GM15510 (cell line): ENCODE results near the gene SOX9.

Source experiments
- POLR2A ChIP-seq: IDR thresholded peaks from 3 replicates; pipeline ENCODE4 v1.6.1; 2011; ENCODE audit warnings: borderline replicate concordance; ENCODE audit not compliant: insufficient read length; ENCODE audit errors: extremely low read depth

Gene SOX9

GRCh38 chr17:72158895-72159885 is 38.4 kb downstream of the SOX9 start:
- TF ChIP-seq POLR2A, result no peak

- TF ChIP-seq POLR2A, result no peak
These were observed 41.7 kb downstream of the SOX9 start for GRCh38 chr17:72162569-72162968.

DNA sequence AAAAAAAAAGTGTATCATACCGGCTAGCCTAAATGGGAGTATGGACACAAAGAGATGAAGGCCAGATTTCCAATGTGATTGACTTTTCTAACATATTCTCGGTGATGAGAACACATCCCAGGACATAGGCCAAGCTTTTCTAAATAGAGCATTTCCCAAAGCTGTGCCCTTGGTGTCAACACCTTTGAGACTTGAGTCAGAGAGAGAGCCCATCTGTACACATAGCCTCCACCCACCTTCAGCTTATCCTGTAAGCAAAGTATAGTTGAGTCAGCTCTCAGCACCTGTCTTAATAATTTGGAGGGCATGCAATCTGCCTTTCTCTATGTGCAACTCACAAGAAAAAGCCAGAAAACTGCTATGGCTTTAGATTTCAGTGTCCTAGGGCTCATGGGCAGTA is 42.7 kb downstream of the SOX9 start:
- no peak for TF ChIP-seq POLR2A

GRCh38 chr17:72164158-72164739 is 43.4 kb downstream of the SOX9 start:
- no peak for TF ChIP-seq POLR2A

DNA sequence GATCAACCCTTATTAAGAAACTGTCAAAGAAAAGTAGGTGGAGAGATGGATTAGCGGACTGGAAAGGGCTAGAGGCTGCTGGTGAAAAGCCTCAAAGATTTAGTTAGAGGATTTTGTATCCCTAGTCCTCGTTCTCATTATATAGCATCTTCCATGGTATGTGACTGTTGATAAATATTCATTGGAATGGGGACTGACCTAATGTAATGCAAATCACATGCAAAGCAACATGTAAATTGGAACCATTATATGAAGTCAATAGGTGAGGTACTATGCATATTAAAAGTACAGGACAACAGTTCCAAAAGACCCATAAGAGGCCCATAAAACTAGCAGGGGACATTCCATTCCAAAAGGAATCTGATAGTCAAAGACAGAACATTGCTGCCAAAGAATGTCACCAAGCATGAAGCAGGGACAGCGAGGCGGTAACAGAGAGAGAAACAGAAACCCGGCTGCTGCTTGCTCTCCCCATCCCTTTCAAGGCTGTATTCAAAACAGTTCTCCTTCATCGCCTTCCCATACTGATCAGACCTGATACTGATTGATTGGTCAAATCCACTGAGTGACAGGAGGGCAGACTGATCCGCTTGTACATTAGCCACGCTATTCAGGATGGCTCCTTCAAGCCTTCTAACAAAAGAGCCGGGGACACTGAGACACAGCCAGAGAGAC is 44.5 kb downstream of the SOX9 start:
- no peak for TF ChIP-seq POLR2A

DNA sequence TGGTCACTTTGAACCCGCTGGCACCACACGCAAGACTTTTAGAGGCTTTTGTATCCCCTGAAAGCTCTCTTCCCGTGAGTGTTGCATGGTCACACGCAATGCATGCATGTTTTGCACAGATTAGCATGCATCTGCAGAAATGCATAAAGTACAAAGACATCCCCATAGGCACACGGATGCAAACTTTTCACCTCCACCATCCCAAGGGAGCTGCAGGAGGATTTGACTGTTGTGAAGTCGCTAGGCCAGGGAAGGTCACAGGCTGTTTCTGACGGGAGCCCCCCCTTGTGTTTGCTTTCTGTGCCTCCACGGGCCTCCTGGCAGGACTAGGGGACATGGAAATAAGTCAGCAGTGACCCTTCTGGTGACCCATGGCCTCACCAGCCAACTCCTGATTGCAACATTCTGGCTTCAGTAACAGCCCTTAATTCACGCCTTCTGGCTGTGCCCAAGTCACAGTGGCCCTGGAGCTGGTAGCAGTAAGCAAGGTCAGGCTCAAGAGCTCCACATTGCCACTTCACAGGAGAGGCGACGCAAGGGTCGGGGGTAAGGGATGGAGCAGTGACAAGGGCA is 45.1 kb downstream of the SOX9 start:
- no peak for TF ChIP-seq POLR2A

GRCh38 chr17:72167593-72167992 is 46.8 kb downstream of the SOX9 start:
- no peak for TF ChIP-seq POLR2A

- TF ChIP-seq POLR2A, result no peak
These were observed 49.0 kb downstream of the SOX9 start for GRCh38 chr17:72169823-72170222.

GRCh38 chr17:72171703-72172667 is 51.2 kb downstream of the SOX9 start:
- no peak for TF ChIP-seq POLR2A

DNA sequence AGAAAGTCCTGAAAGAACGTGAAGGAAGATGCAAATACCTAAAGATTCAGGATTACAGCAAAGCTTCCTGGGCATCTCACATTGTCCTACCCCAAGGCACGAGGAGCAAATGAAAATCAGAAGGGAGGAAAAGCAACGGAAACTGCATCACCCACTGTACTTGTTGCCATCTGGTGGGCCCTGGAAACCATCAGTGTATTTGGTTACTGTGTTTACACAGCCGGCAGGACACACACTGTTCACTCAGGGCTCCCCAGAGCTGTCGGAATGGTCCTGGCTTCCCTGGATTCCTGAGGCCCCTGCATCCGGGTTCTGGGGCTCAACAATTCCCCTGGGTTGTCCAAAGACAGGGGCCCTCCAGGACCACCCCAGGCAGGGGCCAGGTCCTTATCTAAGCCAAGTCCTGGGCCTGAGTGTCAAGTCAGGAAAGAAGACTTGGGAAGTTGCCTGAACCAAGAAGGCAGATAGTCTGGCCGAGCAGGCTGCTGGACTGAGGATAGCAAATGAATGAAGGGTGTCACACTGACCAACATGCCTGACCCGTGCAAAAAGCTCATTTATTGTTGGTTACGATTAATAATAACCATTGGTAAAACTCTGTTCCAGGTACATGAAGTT is 52.8 kb downstream of the SOX9 start:
- TF ChIP-seq POLR2A, result no peak

DNA sequence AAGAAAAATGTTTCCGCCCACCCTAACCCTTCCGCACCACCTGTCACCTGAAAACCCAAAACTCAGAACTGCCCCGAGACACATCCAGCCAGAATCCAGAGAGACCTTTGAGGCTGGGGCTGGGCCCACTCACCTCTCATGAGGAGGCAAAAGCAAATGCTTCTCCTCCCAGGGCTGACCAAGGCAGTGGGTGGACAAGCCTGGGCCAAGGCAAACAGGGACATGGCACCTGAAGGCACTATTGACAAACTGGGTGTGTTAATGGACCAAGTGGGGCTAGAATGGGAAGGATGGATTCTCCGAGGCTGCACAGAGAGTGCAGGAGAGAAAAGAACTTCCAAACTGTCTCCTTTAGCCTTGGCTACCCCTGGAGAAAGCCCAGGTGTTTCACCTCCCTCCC is 54.4 kb downstream of the SOX9 start:
- no peak for TF ChIP-seq POLR2A
